PC-3 (cell line): ENCODE results near the gene FAM107B.

ENCODE experiments used
- CTCF ChIP-seq: fragments of 300-600 bp; sonication (generic); conservative IDR thresholded peaks from 2 replicates; pipeline ENCODE4 v1.5.1; 2017; ENCODE audit warnings: antibody characterized with exemption, low read depth, mild to moderate bottlenecking, low read length
- EZH2 ChIP-seq: fragments of 300-600 bp; sonication (generic); IDR thresholded peaks from one replicate; pipeline ENCODE4 v1.6.1; 2017; ENCODE audit warnings: antibody characterized with exemption, mild to moderate bottlenecking, low read length; ENCODE audit not compliant: unreplicated experiment
- EZH2phosphoT487 ChIP-seq: fragments of 300-600 bp; sonication (generic); IDR thresholded peaks from 2 replicates; pipeline ENCODE4 v1.6.1; 2018; ENCODE audit warnings: mild to moderate bottlenecking, antibody characterized with exemption, low read length, borderline replicate concordance

GRCh38 chr10:14625192-14625631, 149.5 kb downstream of the FAM107B start:
- no peak for TF ChIP-seq CTCF
- TF ChIP-seq EZH2: no peak
- no peak for TF ChIP-seq EZH2phosphoT487
